GM08714 (cell line): ENCODE results near the gene CLIC3.

Experiments used
- H3K4me3 ChIP-seq: fragments of 200-500 bp; sonication (Bioruptor generic); 2 replicates; pipeline ENCODE4 v1.5.1; 2014; ENCODE audit warnings: mild to moderate bottlenecking, low read length, inconsistent platforms
- ZNF274 ChIP-seq: IDR thresholded peaks from 2 replicates; pipeline ENCODE4 v1.6.1; 2012; ENCODE audit warnings: mild to moderate bottlenecking, low read depth, low read length

CLIC3 gene

GRCh38 chr9:136996361-136997292 lies at the start of gene CLIC3:
TSS of gene CLIC3 (minus strand) at chr9:136996568. CDS start at chr9:136996543, 25 bp downstream.
- no peak for TF ChIP-seq ZNF274
- H3K4me3 ChIP-seq: no peak within 1 kb of the TSS

- TF ChIP-seq ZNF274: no peak
- no peak overlapping the region for H3K4me3 ChIP-seq
Observed at GRCh38 chr9:137045294-137046087, 49.1 kb upstream of the CLIC3 start.

- no peak overlapping the region for H3K4me3 ChIP-seq
- no peak for TF ChIP-seq ZNF274
Observed at GRCh38 chr9:137044502-137045177, 48.3 kb upstream of the CLIC3 start.

- no peak for TF ChIP-seq ZNF274
- no peak overlapping the region for H3K4me3 ChIP-seq
Observed at GRCh38 chr9:137044037-137044436, 47.7 kb upstream of the CLIC3 start.

- H3K4me3 ChIP-seq: no peak overlapping the region
- TF ChIP-seq ZNF274: no peak
Observed at GRCh38 chr9:137042751-137043727, 46.7 kb upstream of the CLIC3 start.

GRCh38 chr9:137041124-137041523 lies 44.8 kb upstream of the CLIC3 start:
- no peak overlapping the region for H3K4me3 ChIP-seq
- TF ChIP-seq ZNF274: no peak

- no peak overlapping the region for H3K4me3 ChIP-seq
- TF ChIP-seq ZNF274: no peak
Observed at GRCh38 chr9:137040568-137040967, 44.2 kb upstream of the CLIC3 start.

- H3K4me3 ChIP-seq: no peak overlapping the region
- no peak for TF ChIP-seq ZNF274
Observed at GRCh38 chr9:137039611-137040366, 43.4 kb upstream of the CLIC3 start.

GRCh38 chr9:137038916-137039315 lies 42.5 kb upstream of the CLIC3 start:
- no peak for TF ChIP-seq ZNF274
- no peak overlapping the region for H3K4me3 ChIP-seq

- TF ChIP-seq ZNF274: no peak
- H3K4me3 ChIP-seq: no peak overlapping the region
Observed at GRCh38 chr9:137037483-137037882, 41.1 kb upstream of the CLIC3 start.

- TF ChIP-seq ZNF274: no peak
- no peak overlapping the region for H3K4me3 ChIP-seq
Observed at GRCh38 chr9:137037035-137037434, 40.7 kb upstream of the CLIC3 start.

- no peak for TF ChIP-seq ZNF274
- no peak overlapping the region for H3K4me3 ChIP-seq
Observed at GRCh38 chr9:137035937-137036336, 39.6 kb upstream of the CLIC3 start.

GRCh38 chr9:137035507-137035834 lies 39.1 kb upstream of the CLIC3 start:
- no peak for TF ChIP-seq ZNF274
- no peak overlapping the region for H3K4me3 ChIP-seq
